Ureter (tissue), 1 donor: ENCODE measurements around the gene FGF4. TPM values are rescaled to one million over a fixed set of nuclear protein-coding genes. Genes with fewer than 3 reads are reported as not detected.
"Not testable (repeated sequence)": the region's sequence is repeated elsewhere in the genome, so short reads cannot be mapped to it uniquely, and the experiment has no call there.

Source experiments
- DNase-seq: peaks from one replicate; pipeline ENCODE4 v3.0.0-alpha.2; 2020; ENCODE audit warnings: low spot score
- total RNA-seq: library from RNA; stranded (reverse); gene quantifications from one replicate; pipeline ENCODE4 v1.2.4, GENCODE V29; 2023
- donor health status: DM: yes; HTN: yes; CAD: no.

Gene FGF4
- total RNA-seq, 1 donor from 2014 or later: not detected

DNA sequence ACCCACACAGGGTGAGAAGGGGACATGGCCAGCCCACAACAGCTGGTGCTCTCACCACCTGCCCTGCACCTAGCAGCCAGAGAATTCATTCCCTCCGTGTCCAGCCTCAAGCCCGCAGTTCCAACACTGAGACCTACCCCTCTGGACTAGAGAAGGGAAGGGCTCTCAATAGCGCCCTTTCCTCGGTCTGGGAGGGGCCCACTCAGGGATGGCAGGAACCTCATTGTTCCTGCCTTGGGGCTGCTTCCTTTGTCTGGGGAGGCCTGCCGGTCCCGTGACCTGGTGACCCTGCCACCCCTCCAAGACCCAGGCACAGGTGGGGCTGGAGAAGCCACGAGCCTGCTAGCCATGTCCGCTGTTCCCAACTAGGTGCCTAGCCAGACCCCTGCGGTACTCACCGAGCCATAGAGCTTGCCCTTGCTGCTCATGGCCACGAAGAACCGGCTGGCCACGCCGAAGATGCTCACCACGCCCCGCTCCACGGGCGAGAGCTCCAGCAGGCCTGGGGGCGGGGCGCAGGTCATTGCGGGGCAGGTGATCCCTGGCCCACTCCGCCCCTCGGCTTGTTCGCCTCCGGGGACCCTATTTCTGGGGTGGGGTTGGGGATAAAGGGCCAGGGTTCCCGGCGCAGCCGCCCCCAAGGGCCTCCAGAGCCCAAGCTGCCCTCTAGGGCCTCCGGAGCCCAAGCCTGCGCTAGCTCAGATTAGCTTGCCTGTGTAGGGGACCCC, 1.4 kb downstream of the FGF4 start:
- no peak for DNase-seq

DNA sequence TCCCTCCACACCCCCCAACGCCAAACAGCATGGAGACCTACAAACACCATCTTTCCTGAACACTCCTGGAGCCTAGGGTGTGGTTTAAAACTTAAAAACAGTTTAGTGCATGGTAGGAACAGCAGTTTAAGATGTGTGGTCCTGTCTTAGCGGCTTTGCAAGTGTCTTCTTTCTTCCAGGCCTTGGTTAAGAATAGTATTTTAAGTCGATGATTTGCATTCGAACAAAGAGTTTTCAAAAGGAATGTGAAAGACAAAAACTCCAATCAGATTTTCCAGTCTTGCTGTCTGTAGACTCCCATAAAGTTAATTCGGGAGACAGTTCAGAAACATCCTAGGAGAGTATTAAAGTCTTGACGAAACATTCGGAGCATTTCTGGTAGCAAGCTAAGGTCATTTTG, 3.7 kb downstream of the FGF4 start:
- no peak for DNase-seq

DNA sequence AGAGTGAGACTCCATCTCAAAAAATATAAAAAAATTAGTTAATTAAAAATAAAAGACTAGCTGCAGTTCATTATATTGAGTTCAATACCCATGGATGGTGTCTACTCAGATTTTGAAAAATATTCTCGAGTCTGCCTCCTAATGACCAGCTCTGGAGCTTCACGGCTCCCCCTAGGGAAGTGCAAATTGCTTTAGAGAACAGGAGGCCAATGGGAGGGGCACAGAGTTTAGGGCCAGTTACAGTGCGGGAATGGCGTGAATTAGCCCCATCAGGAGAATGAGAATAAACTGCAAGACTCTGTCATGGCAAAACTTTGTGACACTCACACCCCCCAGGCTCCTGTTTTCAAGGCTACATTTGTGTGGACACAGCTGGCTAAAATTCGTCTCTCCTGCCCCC, 4.6 kb downstream of the FGF4 start:
- no peak for DNase-seq

DNA sequence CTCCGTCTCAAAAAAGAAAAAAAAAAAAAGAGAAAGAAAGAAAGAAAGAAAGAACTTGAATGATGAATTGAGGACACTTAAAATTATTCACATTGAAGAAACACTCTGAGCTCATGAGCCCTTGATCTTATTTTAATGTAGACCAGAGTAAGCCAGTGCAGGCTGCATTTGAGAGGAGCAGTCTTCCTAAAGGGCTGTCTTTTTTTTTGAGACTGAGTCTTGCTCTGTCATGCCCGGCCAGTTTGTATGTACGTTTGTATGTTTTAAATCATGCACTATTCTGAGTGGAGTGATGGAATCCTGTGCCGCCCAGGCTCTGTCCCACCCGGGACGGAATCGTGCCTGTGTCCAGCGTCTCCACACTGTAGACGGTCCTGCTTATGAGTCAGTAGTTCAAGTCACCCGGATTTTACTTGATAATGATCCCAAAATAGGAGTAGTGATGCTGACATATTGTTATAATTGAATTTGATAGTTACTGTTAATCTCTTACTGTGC, 9.6 kb downstream of the FGF4 start:
- DNase-seq: no peak

DNA sequence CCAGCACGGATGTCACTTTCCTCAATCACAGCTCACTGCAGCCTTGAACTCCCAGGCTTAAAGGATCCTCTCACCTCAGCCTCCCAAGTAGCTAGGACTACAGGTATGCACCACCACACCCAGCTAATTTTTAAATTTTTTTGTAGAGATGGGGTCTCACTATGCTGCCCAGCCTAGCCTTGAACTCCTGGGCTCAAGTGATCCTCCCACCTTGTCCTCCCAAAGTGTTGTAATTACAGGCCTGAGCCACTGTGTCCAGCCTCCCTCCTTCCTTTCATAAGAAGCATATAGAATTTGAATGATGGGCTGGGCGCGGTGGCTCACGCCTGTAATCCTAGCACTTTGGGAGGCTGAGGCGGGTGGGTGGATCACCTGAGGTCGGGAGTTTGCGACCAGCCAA, 10.2 kb downstream of the FGF4 start:
- not testable (repeated sequence) for DNase-seq

DNA sequence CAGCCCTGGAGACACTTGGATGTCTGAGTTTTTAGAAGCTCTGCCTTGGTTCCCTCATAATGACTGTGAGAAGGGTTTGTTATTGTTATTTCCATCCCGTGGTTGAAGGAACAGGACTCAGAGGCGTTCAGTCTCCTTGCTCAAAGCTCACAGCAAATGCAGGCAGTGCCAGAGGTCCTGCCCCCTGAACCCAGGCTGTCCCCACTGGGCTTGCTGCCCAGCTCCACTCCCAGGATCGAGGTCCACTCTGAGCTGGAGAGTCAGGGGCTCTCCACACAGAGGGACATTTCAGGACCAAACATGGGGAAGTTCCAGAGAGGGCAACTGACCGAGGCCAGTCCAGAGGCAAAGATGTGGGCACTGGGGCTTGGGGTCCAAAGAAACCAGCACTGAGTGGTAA, 14.8 kb downstream of the FGF4 start:
- DNase-seq: no peak

DNA sequence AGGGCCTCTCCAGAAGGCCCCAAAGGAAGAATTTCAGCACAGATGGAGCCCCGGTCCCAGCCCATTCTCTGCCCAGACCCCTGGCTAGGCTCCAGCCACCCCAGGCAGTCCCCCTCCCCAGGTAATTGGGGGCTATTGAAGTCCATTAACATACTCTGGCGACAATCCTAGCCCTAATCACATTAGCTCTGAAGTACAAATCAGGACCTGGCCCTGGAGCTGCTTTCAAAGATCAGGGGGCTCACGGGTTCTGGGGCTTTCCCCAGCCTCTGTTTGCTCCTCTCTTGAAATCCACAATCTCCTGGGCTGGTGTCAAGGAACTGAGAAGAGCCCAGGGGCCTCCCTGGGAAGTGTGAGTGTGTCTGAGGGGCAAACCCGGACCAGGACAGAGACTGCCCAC, 22.3 kb downstream of the FGF4 start:
- no peak for DNase-seq

DNA sequence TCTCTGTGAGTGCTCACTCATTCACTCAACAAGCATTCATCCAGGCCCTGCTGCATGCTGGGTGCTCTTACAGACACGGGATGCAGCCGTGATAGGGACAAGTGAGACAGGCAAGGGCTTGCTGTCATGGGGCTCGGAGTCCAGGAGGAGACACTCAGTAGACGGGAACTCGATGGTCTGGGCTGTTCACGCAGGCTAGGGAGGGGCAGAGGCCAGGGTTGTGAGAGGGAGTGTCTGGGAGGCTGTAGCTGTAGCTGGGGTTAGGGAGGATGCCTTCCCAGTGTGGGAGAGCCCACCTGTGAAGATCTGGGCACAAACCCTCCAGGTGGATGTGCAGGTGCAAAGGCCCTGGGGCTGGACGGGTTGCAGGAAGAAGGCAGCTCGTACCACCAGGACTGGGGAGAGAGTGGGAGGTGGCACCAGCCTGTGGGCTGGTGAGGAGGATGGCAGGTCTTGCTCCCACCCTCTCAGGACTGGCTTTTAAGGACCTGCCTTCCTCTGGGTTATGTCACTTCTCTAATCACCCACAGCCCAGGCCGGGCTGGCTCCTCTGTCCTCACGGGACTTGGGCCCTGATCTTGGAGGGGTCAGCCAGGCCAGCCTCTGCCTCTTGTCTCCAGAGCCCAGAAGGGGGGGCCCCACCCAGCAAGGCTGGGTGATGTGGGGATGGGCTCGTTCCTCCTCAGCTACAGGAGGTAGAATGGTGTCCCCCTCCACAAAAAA, 24.1 kb downstream of the FGF4 start:
- DNase-seq: no peak

DNA sequence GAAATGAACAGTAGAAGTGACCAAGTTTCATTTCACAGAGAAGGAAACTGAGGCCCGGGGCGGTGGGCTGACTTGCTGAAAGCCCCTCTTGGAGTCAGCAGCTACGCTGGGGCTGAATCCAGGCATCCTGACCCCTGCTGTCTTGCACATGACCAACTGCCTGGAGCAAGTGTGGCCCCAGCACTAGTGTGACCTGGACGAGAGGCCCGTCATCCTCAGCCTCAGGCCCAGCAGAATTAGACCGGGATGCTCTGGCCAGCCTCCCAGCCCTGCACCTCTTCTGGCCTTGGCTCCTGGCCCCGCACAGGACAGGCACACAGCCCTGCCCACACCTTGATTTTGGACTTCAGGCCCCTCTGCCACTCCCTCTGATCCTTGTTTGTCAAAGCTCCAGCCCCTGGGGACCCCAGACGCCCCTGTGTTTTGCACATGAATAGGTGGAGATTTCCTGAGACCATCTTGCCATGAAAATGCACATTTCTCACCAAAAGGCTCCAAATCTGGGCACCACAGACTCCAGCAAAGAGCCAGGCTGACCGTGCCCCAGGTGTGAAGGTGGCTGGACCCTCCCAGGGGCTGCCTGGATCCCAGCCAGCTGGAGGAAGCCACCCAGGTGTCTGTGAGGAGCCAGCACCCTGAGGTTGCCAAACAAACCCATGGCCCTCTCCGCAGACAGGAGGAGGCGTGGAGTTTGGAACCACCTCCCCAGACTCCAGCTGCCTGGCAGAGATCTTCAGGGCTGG, 24.9 kb downstream of the FGF4 start:
- DNase-seq: no peak

DNA sequence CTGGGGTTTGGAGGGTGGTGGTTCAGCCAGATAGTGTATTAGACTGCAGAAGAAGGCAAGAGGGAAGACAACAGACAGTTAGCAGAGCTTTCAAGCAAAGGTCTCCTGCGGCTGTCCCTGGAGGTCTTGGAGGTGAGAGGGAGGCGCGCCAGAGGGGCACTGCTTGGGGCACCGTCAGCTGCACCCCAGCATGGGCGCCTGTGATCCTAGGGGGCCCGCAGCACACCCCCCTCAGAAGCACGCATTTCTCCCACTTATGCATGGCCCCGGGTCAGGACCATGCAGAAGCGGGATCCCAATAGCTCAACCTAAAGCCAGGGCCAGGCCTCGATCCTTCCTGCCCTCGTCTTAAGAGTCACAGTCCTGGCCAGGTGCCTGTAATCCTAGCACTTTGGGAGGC, 26.5 kb downstream of the FGF4 start:
- DNase-seq: no peak

DNA sequence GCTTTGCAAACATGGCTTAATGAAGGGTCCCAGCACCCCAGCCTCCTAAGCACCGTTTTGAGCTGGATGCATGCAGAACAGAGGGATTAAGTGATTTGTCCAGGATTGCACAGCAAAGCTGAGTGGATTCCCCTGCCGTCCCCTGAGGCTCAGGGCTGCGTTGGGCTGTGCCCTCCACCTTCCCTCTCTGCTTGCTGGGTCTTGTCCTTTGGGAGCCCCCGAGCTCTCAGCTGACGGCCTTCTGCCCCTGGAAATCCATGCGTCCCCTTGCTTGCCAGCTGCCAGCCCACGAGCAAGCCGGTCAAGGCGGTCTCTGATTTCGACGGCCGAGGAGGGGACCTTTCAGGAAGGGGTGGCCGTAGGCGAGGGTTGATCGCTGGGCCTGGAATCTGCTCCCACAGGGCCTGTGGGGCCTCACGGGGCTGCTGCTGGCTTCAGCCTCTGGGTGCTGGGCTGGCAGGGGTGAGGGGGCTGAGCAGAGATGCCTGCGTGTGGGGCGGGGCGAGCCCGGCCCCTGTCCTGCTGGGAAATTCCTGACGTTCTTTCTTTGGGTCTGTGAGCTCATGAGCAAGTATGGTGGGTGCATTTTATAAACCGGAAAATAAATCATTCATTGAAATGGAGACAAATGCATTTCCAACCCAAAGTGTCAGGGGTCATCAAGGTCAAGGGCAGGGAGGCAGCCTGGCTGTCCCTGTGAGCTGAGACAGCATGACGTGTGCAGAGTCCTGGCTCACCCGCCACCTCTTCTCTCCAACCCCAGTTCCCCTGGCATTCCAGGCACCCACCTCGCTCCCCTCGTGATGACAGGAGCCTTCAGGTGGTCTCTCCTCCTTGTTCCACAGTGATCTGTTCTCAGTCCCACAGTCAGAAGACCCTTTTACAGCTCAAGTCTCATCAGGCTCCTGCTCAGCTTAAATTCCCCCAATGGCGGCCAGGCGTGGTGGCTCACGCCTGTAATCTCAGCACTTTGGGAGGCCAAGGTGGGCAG, 28.1 kb downstream of the FGF4 start:
- DNase-seq: no peak

DNA sequence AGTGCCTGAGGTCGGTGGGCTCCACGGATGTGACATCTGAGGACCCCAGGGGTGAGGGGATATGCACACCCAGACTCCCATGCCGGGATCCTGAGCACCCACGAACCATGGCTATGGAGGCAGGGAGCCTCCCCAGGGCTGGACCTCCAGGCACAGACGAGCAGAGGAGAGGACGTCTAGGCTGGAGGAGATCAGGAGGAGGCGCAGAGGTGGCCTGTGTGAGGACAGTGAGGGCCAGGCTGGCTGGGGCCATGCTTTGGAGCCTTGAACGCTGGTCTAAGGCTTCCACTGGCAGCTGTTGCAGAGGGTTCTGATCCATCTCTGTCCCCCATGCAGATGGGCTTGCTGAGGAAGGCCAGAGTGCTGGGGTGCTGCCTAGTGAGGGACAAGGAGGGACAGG, 29.0 kb downstream of the FGF4 start:
- DNase-seq: no peak

DNA sequence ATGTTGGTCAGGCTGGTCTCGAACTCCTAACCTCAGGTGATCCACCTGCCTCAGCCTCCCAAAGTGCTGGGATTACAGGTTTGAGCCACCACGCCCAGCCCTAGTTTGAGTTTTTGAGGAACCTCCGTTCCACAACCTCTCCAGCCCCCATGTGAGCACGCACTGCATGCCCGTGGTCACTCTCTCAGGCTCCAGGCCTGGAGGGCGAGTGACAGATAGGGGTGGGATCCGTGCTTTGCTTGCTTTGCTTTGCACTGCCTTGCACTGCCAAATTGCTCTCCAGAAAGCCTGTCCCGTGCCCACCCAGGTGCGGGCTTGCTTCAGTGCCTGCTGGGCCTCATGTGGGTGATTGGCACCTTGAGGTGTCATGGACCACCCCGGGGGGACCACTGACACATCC, 29.9 kb downstream of the FGF4 start:
- no peak for DNase-seq

DNA sequence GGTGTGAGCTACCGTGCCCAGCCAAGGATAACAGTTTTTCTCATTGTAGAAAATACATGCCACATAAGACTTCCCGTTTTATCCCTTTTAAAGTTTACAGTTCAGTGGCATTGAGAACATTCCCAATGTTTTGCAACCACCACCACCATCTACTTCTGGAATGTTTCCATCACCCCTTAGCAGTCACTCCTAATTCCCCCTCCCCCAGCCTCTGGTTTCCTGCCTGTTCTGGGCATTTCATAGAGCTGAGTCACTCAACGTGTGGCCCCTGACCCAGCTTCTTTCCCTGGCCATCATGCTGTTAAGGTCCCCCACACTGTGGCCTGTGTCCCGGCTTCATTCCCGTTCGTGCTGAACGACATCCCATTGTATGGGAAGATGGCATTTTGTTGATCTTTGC, 30.7 kb downstream of the FGF4 start:
- no peak for DNase-seq

DNA sequence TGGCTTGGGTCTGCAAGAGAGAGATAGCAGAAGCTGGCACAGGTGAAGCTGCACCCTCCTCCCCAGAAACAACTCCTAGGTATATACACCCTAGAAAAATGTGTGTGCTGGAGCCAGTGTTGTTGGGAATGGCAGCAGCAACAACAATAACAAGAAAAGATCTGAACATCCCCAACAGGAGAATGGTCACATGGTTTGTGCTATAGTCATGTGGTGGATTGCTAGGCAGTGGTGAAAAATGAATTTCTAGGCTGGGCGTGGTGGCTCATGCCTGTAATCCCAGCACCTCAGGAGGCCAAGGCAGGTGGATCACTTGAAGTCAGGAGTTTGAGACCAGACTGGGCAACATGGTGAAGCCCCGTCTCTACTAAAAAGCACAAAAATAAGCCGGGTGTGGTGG, 40.3 kb downstream of the FGF4 start:
- no peak for DNase-seq

DNA sequence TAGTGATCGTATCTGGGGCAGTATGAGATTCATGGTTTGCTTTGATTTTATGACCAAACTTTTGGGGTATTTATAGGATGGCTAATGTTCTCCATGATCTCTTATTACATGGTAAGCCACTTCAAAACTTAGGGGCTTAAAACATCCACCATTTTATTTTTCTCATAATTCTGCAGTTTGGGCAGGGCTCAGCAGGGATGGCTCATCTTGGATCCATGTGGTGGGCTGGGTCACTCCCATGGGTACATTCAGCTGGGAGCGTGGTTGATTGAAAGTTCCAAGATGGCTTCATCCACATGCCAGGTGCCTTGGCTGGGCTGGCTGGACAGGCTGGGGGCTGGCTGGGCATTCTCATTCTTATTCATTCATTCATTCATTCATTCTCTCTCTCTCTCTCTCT, 40.8 kb downstream of the FGF4 start:
- DNase-seq: no peak

DNA sequence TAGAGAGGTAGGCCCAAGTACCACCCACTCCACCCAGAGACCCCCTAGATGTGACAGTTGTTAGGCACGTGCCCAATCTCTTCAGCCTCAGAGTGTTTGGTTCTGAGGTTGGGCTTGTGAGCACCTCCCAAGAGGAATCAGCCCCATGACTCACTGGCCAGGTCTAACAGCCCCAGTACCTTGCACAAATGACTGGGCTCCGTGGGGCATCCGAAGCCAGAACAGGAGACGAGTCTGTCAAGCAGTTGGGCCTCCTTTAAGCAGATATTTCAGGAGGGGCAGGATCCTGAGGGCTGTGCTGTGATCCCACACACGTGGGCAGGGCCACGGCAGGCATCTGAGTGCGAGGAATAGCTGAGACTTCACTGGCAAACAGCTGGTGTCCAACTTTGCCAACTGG, 42.2 kb downstream of the FGF4 start:
- no peak for DNase-seq

DNA sequence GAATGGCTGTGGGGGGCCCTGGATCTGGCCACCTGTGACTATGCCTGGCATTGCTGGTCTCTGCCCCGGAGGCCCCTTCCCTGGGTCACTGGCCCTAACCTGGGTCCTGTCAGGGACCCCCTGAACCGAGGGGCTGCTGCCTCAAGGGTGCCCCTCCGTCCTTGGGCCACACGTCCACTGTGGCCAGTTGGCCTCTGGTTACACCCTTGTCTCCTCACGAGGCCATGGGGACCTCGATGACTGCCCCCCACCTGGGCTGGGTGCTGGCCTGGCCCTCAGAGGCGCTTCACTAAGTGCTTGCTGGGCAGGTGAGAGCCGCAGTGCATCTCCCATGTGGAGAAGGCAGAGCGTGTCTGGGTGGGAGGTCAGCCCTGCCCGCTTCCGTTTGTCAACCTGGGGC, 44.0 kb downstream of the FGF4 start:
- DNase-seq: no peak

DNA sequence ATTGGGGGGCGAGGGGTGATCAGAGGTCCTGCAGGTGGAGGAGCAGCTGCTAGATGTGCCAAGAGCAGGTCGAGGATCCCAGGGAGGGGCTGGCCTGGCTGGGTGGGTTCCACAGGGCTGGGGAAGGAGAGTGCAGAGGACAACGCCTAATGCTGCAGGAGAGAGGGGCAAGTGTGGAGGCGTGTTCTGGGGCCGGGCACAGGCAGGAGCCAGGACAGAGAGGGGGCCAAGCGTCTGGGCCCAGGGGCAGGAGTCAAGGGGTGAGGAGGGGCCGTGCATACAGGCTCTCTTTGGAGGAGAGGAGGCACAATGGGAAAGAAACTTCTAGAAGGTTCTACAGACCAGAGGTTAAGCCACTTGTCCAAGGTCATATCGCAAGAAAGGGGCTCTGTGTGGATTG, 44.6 kb downstream of the FGF4 start:
- no peak for DNase-seq

DNA sequence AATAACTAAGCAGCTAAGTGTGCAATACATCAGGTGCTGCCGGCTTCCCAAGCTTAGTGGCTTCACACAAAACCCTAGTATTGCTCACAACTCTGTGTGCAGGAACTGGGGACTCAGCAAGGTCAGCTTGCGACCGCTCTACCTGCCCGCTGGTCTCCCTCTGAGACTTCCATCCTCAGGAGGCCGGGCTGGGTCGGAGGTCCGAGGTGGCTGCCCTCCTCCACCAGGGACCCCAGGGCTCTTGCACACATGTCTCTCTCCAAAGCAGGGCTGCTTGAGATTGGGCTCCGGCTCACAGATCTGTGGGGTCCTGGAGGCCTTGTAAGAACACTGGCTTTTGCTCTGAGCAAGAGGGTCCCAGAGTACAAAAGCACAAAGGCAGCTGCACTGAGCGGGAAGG, 45.9 kb downstream of the FGF4 start:
- DNase-seq: no peak

DNA sequence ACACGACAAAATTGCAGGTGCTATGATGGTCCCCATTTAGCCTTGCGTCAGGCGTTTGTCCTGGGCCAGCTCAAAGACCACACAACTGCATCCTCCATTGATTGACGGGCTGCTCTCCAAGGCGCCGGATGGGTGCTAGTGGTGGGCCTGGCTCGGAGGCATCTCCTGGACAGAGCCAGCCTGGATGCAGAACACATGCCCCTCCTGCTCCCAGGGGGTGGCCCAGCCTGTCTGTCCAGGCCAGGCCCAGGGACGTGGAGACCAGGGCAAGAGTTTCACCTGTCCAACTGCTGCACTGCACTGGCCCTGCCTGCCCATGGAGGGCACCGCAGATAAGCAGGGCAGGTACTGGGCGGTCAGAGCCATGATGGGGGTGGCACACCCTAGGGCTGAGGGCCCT, 47.9 kb downstream of the FGF4 start:
- DNase-seq: no peak

DNA sequence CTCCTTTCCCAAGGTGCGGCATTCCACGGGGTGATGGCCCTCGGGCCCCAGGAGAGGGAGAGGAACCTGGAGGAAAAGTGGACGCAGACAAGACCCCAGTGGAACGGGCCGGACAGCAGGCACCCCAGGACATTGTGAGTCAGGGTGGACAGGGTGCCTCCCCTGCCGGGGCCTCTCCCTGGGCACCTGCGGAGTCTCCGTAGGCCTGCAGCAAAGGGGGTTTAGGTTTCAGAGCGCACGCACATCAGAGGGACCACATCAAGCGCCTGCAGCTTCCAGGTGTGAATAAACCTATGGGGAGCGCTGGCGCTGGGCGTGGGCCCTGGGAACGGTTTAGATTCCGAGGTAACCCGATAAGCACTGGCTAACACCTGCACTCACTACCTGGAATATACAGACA, 48.7 kb downstream of the FGF4 start:
- no peak for DNase-seq
